ENCODE measurements around the gene TAC3.
A peak's percentile ranks its signal among the peaks of the same experiment; 100 is the strongest.
"Not testable (repeated sequence)": the region's sequence is repeated elsewhere in the genome, so short reads cannot be mapped to it uniquely, and the experiment has no call there.

The TAC3 gene

DNA sequence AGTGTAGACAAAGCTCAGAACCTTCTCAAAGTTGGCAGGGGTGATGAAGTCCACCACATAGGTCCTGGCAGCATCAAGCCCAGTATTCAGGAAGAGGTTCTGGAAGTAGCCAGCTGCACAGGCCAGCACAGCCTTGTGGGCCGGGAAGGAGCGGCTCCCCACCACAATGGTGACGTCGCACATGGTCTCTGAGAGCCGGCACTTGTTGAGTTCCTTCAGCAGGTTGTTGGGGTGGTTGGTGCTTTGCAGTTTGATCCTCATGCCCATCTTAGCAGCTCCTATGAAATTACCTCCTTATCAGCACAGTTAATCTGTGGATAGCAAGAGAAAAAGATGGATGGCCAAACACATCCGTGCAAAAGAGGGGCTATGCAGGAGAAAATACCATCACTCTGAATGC, 11.7 kb downstream of the TAC3 start:
- no peak for DNase-seq (ENCODE audit: low spot score)

DNA sequence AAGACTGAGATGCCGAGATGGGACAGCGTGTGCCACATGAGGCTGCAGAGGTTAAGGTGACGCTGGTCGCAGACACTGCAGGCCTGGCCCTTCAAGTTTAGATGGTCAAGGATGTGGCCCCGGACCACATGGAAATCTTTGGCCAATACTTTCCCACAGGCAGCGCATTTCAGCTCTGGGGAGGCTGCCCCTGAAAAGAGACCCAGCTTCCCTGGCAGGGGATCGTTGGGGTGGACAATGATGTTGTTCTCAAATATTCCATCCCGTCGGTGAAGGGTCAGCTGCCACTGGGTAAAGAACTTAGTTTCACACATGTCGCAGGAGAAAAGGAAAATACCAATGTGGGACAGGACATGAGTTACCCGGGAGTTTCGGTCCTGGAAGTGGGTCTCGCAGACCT, 12.9 kb downstream of the TAC3 start:
- no peak for DNase-seq (ENCODE audit: low spot score)

DNA sequence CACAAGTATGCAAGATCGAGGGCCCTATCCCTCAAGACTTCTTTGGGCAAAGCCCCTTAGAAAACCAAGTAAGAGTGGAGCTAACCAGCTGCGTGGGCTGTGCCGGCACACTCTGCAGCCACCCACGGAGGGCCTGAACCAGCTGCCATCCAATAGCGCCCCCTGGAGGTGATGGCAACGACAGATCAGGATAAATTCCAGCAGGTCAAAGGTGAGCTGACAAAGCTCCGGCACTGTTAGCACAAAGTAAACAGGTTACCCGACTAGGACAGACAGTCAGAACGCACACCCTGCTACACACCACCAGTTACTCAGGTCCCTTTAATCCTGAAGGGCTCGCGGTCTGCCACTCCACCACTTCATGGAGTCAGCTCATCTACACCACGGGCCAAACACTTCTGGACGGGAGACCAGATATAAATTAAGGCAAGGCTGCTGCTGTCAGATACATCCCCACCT, 14.9 kb downstream of the TAC3 start:
- DNase-seq (ENCODE audit: low spot score) = peak; percentile 75

DNA sequence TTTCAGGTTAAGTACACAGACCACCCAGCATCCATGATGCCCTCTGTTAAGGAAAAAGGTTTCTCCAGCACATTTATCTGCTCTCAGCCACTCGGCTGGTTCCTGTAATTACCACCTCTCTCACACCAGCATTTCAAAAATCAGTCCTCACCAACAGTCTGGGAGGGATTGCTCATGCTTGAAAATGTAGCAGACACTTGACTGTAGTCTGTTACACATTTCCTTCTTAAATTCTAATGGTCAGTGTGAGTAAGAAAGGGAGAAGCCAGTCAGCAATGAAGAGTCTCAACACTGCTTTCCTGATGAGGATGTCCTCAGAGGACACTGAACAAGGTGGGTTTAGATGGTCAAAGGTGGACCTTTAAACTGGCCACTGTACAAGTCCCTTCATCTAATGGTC, 15.9 kb downstream of the TAC3 start:
- no peak for DNase-seq (ENCODE audit: low spot score)

DNA sequence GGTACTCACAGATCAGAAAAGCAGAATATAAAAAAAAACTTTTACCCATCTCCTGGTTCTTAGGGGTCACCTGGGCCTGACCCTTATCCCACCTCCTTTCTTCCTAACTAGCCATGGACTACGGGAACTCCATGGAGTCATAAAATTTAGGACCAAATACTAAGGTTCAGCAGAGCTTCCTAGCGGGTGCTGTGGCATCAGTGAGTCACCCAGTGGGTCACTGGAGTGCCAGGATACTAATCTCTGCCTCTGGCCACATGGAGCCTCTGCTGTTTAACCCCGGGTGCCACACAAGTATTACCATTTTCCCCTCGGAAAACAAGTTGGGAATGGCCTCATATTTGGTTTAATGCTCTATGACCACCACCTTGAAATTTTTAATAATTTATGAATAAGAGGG, 16.9 kb downstream of the TAC3 start:
- no peak for DNase-seq (ENCODE audit: low spot score)

DNA sequence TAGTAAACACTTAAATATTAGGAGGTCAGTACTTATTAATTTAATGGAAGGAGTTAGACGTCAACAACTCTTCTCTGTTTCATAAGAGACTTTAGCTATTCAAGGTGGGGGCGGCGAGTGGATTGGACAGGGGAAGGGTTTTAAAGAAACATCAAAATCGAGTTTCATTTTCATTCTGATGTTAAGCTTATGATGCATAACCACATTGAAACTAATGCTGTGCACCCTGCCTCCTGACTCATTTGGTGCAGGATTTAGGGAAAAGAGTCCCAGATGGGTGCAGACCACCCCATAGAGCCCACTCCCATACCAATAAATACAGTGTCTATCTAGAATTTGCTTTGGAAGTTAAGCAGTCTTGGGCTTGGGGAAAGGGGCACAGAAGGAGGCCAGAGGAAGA, 17.3 kb downstream of the TAC3 start:
- DNase-seq (ENCODE audit: low spot score) = no peak

DNA sequence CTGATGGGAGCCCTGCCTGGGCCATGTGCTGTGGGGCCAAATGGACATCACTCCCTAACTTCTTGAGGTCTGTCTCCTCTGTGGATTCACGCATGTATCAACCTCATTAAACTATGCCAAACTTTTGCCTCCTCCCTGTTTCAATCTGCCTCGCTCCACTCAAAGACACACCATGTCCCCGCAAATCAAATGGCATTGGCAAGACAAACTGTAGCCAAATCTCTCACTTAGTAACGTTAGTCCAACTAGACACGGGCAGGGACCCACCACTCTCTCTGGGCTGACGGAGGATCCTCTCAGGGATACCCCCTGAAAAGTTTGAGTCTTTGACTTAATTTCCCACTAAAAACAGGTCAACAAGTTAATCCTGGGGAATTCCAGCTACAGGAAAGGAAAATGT, 18.0 kb downstream of the TAC3 start:
- DNase-seq (ENCODE audit: low spot score) = no peak

DNA sequence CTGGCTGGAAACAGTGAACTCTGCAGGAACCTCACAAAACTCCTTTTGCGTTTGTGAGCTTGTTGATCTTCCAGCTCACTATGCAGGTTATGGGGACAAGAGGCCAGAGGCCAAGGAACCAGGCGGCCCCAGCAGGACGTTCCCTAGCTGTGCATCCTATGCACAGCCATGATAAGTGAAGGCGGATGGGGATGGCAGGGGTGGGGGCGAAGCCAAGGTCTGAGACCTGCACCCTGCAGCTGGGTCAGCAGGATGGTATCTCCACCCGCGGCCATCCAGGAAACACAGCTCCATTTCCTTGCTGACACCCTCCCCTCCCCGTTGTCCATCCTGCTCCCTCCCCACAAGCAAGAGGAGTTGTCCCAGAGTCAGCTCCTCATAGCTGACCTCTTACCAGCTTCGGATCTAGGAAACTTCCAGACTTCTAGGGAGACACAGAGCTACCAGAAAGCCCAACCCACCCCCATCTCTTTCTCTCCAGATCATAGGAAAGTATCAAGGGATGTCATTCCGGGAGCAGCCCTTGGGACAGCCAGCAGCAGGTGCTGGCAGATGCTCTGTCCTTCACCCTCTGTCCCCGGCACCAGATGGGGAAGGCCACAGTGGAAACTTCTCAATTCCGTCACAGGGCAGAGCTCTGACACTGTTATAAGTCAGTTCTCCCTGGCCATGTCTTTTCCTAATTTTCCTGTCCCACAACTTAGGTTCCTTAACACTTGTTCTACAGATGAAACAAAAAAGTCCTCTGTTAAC, 19.4 kb downstream of the TAC3 start:
- no peak for DNase-seq (ENCODE audit: low spot score)

DNA sequence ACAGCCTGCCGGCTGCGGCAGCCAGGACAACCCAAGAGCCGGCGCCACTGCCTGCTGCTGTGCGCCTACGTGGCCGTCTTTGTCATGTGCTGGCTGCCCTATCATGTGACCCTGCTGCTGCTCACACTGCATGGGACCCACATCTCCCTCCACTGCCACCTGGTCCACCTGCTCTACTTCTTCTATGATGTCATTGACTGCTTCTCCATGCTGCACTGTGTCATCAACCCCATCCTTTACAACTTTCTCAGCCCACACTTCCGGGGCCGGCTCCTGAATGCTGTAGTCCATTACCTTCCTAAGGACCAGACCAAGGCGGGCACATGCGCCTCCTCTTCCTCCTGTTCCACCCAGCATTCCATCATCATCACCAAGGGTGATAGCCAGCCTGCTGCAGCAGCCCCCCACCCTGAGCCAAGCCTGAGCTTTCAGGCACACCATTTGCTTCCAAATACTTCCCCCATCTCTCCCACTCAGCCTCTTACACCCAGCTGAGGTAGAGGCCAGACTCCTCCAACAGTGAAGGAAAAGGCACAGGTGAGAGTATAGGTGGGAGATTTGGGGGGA, 20.3 kb downstream of the TAC3 start:
- DNase-seq (ENCODE audit: low spot score) = no peak

DNA sequence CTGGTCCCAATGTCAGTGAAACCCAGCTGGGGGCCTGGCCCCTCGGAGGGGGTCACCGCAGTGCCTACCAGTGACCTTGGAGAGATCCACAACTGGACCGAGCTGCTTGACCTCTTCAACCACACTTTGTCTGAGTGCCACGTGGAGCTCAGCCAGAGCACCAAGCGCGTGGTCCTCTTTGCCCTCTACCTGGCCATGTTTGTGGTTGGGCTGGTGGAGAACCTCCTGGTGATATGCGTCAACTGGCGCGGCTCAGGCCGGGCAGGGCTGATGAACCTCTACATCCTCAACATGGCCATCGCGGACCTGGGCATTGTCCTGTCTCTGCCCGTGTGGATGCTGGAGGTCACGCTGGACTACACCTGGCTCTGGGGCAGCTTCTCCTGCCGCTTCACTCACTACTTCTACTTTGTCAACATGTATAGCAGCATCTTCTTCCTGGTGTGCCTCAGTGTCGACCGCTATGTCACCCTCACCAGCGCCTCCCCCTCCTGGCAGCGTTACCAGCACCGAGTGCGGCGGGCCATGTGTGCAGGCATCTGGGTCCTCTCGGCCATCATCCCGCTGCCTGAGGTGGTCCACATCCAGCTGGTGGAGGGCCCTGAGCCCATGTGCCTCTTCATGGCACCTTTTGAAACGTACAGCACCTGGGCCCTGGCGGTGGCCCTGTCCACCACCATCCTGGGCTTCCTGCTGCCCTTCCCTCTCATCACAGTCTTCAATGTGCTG, 21.0 kb downstream of the TAC3 start:
- DNase-seq (ENCODE audit: low spot score) = no peak

DNA sequence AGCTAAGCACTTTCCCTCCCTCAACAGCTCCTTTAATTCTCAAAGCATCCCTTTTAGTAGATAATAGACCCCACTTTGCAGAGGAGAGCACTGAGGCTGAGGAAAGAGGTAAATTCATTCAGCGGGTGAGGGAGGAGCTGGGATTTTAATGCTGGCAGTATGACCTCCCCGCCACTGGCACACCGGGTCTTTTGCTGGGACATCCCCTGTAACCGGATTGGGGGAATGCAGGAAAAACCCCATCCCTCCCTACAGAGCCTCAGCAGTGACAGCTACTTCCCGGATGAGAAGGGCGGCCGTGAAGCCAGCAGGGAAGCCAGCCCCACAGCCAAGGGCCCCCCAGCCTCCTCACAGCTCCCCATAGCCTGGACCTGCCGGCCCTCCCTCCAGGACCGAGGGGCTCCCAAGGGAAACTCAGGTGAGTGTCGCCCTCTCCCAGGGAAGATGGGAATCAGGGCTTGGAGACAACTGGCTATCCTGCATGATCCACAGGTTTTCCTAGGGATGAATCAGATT, 22.0 kb downstream of the TAC3 start:
- no peak for DNase-seq (ENCODE audit: low spot score)

DNA sequence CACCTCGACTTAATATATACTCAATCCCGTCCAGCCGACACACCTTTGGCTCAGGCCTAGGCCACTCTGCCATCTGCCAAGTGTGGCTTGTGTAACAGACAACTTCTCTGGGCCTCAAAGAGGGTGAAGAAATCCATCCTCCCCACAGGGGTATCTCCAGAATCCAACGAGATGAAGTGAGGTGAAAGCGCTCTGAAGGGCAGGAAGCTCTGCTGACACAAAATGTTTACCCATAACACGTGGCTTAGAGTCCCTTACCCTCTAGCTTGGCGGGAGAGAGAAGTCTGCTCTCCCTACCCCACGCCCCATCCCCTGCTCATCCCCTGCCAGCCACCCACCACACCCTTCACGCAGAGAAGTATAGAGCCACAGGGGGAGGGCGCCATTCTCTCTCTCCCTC, 23.0 kb downstream of the TAC3 start:
- no peak for DNase-seq (ENCODE audit: low spot score)

DNA sequence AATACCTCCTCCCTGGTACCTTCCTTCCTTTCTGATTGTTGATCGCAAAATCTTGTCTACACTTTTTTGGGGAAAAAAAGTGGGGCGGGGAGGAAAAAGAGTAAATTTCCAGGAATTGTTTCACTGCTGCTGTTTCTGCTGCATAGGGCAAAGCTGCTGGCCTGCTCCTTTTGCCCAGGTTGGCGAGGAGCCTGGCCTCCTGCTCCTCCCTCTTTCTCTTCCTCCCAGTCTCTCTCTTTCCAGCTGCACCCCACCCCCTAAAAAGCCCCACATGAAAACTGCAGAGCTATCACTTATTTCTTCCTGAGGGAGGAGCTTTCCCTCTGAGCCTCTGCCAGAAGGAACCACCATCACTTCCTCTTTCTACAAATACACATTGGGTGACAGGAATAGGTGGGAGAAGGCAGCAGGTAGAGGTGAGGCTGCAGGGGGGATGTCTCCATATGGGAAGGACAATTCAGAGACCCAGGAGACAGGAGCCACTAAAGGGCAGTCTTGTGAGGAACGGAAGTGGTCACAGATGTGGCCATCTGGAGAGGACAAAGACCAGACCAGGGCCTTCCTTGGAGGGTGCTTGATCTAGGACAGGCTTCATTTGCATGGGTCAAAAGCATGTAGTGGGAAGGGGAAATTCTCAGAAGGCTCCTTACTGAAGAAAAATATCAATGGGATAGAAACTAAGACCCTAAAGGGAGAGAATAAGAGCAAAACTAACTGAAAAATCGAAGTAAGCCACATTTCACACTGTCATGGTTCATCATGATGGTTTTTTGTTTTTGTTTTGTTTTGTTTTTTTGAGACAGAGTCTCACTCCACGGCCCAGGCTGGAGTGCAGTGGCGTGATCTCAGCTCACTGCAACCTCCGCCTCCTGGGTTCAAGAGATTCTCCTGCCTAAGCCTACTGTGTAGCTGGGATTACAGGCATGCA, 24.7 kb downstream of the TAC3 start:
- no peak for DNase-seq (ENCODE audit: low spot score)

DNA sequence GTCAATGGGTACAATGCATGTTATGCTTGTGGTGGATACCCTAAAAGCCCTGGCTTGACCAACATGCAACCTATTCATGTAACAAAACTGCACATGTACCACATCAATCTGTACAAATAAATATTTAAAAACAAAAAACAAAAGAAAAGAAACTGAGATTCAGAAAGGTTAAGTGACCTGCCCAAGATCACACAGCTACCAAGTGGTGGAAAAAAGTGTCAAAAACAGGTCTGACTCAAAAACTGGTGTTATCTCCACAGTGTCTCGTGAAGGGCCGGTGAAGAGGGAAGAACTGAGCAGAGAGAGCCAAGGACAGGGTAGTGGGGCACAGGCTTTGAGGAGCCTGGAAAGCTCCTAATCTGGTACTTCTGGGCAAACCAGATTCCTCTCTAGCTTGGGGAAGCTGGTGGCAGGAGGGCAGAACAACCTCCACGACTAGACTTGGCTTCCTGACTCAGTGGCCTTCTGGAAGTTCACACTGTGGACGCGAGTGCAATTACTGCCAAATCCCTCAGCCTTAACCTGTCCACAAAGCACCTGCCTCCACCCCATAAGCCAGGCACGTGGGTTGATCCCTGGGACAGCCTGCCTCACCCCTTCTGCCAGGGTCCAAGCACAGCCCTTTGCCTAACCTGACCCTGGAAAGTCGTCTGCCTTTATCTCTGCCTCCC, 25.5 kb downstream of the TAC3 start:
- no peak for DNase-seq (ENCODE audit: low spot score)

DNA sequence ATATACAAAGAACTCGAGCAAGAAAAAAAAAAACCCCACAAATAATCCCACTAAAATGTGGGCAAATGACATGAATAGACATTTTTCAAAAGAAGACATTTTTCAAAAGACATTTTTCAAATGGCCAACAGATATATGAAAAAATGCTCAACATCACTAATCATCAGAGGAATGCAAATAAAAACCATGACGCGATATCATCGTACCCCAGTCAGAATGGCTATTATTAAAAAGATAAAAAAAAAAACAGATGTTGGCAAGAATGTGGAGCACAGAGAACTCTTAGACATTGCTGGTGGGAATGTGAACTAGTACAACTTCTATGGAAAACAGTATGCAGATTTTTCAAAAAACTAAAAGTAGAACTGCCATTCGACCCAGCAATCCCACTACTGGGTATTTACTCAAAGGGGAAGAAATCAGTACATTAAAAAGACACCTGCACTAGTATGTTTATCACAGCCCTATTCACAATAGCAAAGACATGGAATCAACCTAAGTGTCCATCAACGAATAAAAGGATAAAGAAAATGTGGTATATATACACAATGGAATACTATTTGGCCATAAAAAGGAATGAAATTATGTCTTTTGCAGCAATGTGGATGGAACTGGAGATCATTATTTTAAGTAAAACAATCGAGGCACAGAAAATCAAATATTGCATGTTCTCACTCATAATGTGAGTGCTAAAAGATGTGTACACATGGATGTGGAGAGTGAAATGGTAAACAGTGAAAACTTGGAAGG, 26.3 kb downstream of the TAC3 start:
- no peak for DNase-seq (ENCODE audit: low spot score)

DNA sequence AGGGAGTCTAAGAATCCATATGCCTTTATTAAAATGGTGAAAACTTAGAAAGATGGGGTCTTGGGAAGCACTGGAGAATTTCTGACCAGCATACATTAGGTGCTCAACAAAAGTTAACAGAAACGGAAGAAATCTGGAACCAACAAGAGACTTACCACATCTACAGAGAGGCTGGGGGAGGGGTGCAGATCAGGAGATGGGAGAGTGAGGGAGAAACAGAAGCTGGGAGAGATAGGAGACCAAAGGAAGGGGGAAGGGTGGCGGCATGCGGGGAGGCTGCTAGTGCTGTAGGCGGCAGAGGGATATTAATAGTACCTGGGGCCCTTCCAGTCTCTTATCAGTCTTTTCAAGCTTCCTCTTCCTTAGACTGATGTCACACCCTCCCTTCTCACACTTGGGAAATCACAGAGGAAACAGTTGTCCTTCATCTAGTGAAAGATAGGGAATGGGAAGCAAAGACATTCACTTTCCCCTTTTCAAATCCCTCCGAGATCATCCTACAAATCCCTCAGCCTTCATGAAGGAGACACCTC, 28.1 kb downstream of the TAC3 start:
- DNase-seq (ENCODE audit: low spot score) = no peak

DNA sequence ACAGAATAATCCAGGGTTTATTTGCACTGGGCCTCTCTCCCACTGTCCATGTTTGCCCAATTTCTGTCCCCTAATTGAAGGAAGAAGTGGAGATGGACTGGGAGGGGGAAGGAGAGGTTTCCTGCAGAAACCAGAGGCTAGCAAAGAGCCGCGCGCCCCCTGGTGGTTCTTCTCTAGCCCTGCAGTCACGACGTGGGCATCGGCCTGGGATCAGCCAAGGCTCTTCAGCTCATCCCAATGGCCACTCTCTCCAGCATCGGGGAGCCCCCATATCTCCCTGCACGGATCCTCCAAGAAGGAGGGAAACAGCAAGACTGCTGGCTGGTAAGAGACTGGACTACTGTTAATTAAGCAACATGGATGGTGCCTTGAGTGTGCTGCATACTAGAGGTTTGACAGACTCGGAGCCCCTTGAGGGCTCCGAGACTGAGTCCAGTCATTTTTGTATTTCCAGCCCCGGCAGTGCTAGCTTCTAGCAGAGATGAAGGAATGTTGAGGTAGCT, 28.7 kb downstream of the TAC3 start:
- DNase-seq (ENCODE audit: low spot score) = peak; percentile 92

DNA sequence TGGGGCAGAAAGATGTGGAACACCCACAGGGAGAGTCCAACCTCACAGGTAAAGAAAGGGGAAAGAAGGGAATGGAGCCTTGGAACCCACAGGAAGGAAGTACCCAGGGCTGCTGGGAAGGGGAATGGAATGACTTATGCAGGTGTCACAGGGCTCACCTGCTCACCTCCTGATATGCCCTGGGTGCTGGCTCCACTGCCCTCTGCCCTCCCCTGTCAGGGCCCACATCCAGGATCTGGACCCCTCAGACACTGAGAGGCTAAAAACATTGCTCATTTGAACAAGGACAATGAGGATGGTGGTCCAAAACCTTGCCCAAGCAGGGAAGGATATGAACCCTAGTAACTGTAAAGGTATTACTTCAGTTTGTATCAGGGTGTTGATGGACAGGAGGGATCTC, 29.3 kb downstream of the TAC3 start:
- no peak for DNase-seq (ENCODE audit: low spot score)

DNA sequence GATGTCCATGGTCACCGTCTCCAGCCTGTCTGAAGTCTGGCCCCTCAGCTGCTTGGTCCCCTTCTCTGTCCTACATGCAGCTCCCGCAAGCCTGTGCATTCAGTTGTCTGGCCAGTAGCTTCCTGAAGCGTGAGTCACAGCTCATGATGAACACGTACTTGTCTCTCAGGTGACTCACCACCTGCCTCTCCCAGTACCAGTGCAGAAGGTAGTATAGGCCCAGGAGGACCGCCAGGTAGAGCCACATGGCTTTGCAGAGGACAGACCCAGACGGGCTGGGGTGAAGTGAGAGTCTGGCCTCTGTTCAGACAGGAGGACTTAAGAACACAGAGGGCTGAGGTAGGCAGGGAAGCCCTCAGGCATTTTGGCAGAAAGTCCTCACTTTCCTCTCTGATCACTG, 30.6 kb downstream of the TAC3 start:
- not testable (repeated sequence) for DNase-seq (ENCODE audit: low spot score)

DNA sequence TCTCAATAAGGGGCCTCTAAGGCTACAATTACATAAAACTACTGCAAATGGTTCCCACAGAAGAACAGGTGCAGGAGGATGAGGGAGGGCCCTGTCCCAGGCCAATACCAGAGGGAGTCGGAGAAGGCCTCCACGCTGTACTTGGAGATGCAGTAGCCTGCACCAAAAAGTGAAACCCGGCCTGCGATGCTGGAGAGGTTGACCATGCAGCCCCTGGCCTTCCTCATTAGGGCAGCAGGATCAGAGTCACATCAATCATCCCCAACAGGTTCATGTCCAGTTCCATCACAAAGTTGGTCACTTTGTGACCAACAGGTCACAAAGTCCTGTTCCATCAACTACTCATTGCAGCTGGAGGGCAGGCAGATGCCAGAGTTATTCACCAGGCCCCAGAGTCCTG, 32.9 kb downstream of the TAC3 start:
- DNase-seq (ENCODE audit: low spot score) = no peak
